ENCODE data around the gene POLR3E.
A peak's percentile ranks its signal among the peaks of the same experiment; 100 is the strongest.

POLR3E gene

DNA sequence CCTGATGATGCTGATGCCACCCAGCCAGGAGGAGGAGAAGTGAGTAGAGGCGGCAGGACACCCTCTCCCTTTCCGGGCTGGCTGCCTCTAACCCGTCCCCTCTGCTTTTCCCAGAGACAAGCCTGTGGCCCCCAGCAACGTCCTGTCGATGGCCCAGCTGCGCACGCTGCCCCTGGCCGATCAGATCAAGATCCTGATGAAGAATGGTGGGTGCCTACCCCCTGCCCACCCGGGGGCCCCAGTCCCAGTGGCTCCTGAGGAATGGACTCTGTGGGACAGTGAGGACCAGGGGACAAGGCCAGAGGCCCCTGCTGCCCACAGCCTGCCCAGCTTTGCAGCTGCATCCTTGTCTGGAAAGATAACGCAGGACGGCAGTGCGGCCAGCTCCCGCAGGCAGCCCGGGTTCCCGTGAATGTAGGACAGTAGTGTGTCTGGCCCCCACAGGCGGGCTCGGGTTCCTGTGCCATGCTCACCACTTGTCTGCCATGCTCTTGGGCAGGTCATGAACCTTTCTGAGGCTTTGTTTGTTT is 19.9 kb downstream of the POLR3E start:
- DNase-seq (ENCODE audit: low spot score), result no peak

DNA sequence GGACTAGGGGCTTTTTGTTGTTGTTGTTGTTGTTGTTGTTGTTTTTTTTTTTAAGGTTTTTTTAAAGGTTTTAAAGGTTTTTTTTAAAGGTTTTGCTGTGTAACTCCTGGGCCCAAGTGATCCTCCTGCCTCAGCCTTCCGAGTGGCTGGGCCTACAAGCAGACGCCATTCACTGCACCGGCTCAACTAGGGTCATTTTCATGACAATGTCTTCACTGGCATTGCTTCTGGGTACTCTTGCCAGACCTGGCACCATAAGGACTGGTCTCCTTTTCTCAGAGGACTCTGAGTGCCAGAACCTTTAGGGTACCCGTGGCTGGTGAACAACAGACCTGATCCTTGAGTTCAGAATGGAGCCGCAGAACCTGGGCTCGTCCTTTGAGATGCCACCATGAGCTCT is 20.4 kb downstream of the POLR3E start:
- DNase-seq (ENCODE audit: low spot score), result no peak

DNA sequence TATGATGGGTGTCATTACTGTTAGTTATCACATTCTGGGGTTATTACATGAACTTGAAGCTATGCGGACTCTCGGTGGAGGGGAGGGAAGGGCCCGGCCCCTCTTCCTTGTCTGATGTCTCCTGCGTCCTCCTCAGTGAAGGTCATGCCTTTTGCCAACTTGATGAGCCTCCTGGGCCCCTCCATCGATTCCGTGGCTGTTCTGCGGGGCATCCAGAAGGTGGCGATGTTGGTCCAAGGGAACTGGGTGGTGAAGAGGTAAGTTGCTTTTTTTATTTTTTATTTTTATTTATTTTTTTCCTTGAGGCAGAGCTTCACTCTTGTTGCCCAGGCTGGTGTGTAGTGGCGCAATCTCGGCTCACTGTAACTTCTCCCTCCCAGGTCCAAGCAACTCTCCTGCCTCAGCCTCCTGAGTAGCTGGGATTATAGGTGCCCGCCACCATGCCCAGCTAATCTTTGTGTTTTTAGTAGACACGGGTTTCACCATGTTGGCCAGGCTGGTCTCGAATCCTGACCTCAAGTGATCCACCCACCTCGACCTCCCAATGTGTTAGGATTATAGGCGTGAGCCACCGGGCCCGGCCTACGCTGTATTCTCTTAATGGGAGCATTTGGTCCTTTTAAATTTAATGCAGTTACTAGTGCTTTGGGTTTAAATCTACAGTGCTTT is 21.6 kb downstream of the POLR3E start:
- no peak for DNase-seq (ENCODE audit: low spot score)

DNA sequence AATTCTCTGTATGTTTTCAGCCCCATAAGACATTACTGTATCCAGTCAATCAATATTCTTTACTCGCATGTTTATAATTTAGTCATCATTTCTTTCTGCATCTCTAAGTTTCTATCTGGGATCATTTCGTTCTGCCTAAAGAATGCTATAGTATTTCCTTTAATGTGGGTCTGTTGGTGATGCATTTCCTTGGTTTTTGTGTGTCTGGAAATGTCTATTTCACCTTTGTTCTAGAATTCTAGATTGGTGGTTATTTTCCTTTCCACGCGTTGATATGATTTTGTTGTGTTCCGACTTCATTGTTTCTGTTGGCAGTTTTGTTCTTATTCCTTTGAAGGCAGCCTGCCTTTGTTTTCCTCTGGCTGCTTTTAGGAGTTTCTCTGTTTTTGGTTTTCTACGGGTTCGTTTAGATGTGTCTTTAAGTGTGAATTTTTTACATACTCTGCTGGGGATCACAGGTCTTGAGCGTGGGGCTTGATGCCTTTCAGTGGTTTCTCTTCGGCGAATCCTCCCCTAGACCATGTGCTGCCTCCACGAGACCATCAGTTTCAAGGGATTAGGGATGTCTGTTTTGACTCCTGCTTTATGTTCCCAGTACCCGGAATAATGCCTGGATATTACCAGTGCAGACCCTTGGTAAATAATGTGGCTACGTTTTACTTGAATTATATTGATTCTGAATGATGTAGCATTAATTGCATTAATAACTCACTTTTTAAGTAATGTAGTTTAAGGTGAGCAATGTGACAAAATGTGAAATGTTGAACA is 23.5 kb downstream of the POLR3E start:
- DNase-seq (ENCODE audit: low spot score), result no peak

DNA sequence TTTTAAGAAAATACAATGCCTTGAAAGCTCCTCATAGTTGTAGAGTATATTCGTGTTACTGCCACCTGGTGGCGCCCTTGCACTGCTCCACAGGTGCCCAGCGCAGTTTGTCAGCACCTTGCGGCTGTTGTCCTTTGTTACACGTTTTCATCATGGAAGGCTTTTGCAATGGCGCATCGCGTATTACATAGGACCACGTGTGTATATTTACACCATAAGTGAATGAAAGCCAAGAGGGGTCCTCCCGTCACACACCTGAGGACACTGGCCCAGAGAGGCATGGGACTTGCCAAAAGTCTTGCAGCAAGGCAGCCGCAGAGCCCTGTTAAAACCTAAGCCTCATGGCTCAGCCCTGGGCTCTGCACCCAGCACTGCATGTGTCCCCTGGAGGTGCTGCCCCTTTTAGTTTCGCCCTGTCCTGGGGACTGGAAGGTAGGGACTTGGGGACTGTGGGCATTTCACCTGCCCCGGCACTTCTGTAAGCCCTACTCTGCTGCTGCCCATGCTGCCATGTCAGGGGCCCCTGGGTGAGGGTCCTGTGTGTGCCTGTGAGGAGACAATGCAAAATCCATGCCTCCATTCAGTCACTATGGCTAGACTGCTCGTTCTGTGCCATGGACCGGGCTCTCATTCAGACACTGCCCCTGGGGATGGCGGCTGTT is 24.3 kb downstream of the POLR3E start:
- DNase-seq (ENCODE audit: low spot score), result peak; percentile 37

DNA sequence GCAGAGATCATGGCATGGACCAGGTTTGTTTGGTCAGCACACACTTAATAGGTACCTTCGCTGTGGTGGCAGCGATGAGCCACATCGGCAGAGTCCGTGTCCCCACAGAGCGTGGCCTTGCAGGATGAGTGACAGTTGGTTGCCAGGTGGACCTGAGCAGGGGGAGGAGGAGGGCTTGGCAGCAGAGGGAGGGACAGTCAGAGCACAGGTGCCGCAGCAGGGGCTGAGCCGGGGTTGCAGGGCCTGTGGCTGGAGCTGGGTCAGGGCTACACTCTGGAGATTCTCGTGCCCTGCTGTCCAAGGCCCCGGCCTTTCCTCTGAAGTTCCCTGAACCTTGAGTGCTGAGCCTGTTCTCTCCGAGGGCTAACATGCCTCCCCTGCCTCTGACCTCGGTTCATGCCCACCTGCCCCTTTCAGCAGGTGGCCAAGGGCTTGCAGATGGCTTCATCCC is 24.8 kb downstream of the POLR3E start:
- no peak for DNase-seq (ENCODE audit: low spot score)

DNA sequence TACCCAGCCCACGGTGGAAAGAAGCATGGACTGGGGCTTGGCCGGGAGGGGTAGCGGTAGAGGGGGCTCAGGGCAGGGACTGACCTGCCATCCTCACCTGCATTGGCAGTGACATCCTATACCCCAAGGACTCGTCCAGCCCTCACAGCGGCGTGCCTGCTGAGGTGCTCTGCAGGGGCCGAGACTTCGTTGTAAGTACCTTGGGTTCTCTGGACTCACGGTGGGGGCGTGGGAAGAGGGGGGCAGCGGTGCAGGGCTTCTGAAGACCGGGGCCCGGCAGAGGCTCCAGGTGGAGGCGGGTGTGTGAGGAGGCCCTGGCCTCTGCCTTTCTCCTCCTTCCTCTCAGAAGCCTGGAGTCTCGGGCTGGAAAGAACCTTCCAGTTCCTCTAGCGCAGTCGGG is 25.5 kb downstream of the POLR3E start:
- DNase-seq (ENCODE audit: low spot score), result no peak

DNA sequence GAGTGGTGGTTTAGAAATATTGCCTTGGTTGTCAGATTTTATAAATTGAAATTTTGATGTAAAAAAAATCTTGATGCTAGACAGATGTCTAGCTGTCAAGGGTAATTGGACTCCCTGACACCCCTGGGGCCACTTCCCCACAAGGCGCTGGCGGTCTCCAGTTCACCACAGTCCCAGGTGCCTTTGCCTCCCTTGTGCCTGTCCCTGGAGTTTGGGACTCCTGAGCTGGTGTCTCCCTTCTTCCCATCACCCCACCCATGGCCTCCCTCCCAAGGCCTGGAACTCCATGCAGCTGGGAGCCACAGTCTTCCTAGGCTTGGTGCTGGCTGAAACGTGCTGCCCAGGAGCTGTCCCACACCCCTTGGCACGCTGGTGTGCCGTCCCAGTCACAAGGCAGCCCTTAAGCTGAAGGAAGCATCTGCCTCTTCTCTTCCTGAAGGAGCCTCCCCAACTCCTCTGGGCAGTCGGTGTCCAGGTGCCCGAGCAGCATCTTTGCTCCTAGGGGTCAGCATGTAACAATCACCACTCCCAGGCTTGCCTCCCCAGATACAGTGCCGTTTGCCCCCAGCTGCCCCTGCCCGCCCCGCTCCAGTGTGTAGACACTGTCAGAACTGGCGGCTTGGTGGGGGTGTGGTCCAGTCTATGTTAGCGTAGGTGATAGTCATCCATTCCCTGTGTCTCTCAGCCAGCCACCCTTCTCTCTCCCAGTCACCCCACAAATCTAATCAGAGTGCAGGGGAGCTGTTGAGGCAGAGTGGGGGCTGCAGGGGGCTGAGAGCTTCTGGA is 26.2 kb downstream of the POLR3E start:
- no peak for DNase-seq (ENCODE audit: low spot score)

DNA sequence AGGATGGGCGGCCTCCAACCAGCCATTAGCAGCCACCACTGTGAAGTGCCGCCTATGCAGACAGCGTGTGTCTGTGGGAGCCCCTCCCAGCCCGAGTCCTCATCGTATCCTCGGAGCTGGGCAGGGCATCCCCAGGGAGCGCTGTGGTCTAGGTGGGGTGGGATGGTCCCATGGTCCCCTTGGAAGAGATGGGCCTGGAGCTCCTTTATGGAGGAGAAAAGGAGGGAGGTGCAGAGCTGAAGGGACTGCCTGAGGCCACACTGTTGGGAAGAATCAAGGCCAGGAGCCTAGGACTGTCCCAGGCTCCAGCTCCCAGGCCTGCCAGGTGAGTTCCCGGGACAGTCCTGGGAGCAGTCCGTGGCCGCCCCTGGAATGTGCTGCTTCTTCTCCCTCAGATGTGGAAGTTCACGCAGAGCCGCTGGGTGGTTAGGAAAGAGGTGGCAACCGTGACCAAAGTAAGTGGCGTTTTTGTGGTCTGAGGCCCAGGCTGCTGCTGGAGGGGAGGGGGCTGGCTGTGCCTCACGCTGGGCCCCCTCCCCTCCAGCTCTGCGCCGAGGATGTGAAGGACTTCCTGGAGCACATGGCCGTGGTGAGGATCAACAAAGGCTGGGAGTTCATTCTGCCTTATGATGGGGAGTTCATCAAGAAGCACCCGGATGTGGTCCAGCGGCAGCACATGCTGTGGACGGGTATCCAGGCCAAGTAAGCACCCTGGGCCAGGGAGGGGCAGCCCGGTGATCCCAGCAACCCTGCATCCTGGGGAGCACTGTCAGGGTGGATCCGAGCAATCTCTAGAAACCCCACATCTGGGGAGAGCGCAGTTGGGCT is 27.0 kb downstream of the POLR3E start:
- DNase-seq (ENCODE audit: low spot score), result no peak

DNA sequence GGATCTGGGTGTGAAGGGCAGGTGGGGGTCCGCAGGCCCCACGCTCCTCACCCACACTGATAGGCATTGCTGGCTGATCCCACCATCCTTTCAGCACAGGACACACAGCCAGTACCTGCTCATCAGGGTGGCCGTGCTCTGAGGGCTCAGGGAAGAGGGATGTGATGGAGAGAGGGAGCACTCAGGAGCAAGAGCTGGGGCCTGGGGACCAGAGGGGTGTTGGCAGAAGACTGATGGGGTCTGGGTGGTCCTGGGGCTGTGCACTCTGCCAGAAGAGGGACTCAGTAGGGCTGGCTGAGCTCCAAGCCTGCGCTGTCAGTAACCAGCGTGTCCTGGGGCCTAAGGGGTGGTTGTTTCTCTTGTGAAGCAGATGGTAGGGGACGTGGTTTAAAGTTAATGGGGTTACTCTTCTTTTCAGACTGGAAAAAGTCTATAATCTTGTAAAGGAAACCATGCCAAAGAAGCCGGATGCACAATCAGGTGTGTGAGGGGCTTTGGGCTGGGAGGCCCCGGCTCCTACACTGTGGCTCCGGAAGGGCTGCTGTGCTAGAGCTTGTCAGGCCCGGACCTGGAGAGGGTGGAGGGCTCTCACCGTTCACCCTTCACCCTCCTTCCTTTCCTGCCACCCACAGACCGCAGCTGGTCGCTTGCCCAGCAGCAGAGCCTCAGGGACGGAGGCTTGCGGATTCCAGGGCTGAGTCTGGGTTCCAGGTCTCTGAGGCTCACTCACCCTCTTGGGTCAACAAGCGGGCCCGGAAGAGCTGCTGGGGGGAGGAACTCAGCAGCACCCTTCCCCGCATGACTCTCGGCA is 27.8 kb downstream of the POLR3E start:
- no peak for DNase-seq (ENCODE audit: low spot score)

DNA sequence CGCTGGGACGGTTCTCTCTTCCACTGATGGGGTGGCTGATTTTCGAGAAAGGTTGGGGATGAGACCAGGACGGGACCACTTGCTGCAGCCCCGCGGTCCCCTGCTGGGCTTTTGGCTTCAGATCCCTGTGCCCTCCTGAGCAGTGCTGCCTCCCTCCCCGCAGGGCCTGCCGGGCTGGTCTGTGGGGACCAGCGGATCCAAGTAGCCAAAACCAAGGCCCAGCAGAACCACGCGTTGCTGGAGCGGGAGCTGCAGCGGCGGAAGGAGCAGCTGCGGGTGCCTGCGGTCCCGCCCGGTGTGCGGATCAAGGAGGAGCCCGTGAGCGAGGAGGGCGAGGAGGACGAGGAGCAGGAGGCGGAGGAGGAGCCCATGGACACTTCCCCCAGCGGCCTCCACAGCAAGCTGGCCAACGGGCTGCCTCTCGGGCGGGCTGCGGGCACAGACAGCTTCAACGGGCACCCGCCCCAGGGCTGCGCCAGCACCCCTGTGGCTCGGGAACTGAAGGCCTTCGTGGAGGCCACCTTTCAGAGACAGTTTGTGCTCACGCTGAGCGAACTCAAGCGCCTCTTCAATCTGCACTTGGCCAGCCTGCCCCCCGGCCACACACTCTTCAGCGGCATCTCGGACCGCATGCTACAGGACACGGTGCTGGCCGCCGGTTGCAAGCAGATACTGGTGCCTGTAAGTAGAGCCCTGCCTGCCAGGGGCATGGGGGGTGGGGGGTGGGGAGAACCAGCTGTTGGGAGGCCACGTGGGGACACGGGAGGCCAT is 28.6 kb downstream of the POLR3E start:
- no peak for DNase-seq (ENCODE audit: low spot score)

DNA sequence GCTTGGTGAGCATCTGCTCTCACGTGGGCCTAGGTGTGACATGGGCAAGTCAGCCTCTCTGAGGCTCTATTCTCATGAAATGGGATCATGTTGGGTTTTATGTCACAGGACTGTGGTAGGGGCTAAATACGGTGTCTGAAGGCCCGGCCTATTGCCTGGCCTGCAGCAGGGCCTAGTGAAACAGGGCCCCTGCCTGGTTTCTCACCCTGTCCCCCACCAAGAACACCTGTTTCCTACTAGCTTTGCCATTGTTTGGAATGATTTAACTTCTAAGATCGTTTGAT is 29.1 kb downstream of the POLR3E start:
- DNase-seq (ENCODE audit: low spot score), result no peak

DNA sequence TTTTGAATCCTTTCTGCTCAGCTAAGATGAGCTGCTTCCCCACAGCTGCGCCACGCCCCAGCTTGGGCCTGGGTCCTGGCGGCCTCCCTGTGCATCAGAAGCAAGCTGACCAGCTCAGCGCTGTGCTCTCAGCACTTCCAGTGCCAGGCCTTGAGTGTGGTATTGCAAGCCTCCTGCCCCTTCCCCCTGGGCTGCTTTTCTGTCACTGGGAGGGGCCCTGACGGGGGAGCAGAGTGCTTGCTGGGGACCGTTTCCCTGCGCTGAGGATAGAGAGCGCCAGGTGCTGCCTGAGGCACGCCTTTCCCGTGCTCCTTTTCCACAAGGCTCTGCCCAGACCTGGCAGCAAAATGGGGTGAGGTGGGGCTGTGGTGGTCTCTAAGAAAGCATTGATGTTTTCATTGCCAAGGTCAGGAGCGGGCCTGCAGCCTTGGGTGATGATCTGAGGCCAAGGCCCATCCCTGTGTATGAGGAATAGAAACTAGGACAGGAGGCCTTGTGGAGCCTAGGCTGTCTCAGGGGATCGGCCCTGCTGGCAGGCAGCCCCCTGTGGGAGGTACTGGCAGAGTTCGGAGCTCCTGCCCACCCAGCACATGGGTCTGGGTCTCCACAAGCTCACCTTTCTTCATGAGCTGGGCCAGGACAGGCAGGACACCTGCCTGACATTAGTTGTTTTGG is 29.7 kb downstream of the POLR3E start:
- DNase-seq (ENCODE audit: low spot score), result no peak

DNA sequence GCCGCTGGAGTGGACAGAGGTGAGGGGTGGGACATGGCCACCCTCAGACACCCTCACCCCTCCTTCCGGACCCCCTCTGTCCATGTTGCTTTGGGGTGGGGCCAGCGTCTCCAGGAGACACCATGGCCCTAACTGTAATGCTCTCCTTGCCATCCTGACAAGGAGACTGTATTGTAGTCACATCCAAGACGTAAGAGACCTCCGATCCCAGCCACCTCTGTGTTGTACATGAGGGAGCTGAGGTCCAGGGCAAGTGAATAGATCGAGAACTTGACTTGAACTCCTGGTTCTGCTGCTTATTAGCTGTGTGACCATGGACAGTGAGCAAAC is 30.2 kb downstream of the POLR3E start:
- DNase-seq (ENCODE audit: low spot score), result no peak

DNA sequence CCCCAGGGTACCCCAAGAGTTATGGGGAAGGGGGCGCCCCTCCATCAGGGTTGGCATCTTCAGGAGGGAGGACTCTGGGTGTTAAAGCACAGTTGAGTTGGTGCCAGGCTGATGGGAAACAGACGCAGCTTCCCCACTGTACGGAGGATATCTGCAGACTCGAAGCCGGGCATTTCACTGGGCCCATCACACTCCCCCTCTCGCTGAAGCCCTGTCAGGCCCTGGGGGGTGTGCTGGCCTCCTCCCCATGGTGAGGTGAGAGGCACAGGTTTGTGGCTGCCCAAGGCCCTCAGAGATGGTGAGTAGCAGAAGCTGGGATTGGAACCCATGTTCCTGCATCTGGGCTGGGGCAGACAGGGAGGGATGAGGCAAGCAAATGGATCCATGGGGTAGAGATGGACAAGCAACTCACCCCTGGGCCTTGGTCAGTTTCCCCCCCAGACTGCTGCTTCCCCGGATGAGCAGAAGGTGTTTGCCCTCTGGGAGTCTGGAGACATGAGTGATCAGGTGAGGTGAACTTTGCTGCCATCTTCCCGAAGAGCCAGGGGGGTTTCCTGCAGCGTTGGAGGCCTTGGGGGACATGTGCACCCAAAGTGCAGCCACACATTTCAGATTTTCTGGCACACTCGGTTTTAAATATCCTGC is 31.0 kb downstream of the POLR3E start:
- DNase-seq (ENCODE audit: low spot score), result no peak

DNA sequence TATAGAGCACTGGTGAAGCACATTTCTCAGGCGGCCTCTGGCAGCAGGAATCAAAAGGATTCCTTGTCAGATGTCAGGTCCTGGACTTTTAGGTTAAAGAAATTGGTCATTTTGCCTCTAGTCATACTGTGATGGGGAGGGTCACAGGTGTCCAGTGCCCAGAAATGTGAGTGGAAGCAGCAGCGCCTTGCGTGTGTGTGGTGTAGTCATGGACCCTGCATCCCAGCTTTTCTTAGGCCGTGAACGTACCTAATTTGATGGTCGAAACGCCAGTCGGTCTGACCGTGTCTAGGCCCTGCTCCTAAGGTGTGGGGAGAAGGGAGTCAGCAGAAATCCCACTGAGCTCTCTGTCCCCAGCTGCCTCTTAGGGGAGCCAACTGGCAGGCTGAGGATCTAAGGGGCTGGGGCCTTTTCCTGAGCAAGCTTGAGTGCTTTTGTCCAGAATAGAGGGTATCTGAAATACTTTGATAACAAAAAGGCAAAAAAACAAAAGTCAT is 32.0 kb downstream of the POLR3E start:
- DNase-seq (ENCODE audit: low spot score), result no peak

DNA sequence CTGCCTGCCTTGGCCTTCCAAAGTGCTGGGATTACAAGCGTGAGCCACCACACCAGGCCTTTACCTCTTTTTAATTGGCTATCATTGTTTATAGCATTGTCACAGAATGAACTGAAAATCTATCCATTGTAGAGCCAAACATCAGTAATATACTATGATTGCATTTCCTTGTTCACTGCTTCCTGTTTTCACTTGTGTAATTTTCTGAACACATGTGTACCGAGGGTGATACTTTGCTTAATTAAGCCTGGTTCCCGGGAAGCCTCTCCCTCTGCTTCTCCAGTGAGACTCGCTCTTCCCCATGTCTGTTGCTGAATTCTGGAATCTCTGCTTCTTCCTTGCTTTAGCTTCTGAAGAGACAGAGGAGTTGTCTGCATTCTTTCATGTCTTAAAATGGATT is 33.1 kb downstream of the POLR3E start:
- DNase-seq (ENCODE audit: low spot score), result no peak

DNA sequence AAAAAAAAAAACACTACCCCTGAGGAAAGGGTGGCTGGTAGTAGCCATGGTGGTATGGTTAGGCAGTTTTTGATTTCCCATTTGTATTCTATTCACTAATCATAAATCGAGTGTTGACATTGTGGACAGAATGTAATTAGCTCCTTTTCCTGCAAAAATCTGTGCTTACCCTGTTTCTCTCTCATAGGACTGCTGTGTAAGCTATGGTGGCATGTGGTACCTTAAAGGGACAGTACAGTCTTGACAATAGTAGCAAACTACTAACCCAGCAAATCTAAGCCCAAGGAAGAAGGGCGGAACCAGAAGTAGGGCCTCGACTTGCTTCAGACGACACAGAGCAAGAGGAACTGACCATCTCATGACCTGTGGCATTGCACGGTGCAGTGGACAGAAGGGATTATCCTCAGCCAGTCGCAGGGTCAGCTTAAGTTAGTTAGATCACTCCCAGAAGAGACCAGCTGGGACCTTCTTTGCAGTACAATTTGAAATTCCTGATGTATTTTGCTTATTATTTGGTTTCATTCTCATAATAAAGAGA is 36.3 kb downstream of the POLR3E start:
- no peak for DNase-seq (ENCODE audit: low spot score)

Data from globus pallidus (tissue), 1 donor.